K562 (cell line): ENCODE results near the gene DBET. TPM values are rescaled to one million over a fixed set of nuclear protein-coding genes. Genes with fewer than 3 reads are reported as not detected.
"Not testable (repeated sequence)": the region's sequence is repeated elsewhere in the genome, so short reads cannot be mapped to it uniquely, and the experiment has no call there.

ENCODE experiments used
- ATAC-seq: fragments of 200-7000 bp; cut with Tn5 transposase; 3 replicates; pipeline ENCODE4 v1.9.1; 2020; ENCODE audit warnings: moderate library complexity
- BruUV-seq: library from RNA; stranded (reverse); fragments of 400-500 nt; replicated peaks from 2 replicates; lab custom pipeline; 2021; lab: Mats Ljungman, UMichigan
- CTCF ChIA-PET: fragments of 300-600 bp; formaldehyde crosslinking; extraction: SDS; loops from one replicate; lab custom pipeline; 2021; ENCODE audit warnings: low intra/inter-chr PET ratio; lab: Yijun Ruan, JAX
- POLR2A ChIA-PET: fragments of 300-600, 350-650 bp; sonication (Branson Sonifier 250); formaldehyde crosslinking; extraction: SDS; loops from one replicate; lab custom pipeline; 2021; ENCODE audit warnings: antibody characterized with exemption, inconsistent platforms; lab: Yijun Ruan, JAX
- DNase-seq, 4 experiments: peaks; one replicate each; pipeline versions ENCODE4 v3.0.0 to v3.0.0-alpha.2; 2011 to 2018; ENCODE audit warnings: low spot score in 3 of 4, mixed read lengths in 3 of 4; ENCODE audit errors: extremely low read depth in 1 of 4
- FAIRE-seq: peaks from 2 replicates; lab custom pipeline; 2011; peaks lifted over from hg19 to GRCh38; lab: Jason Lieb, UNC
- H2AFZ ChIP-seq: 2 replicates; pipeline ENCODE4 v1.6.0; 2011; ENCODE audit warnings: low read depth, low read length, control low read depth, inconsistent platforms
- H3K27ac ChIP-seq: fragments of 200-600 bp; 3 replicates; pipeline ENCODE4 v1.8.0; 2011; ENCODE audit warnings: low read depth, mild to moderate bottlenecking, control low read depth, inconsistent platforms, low read length, moderate library complexity, mixed read lengths; ENCODE audit errors: extremely low read depth
- H3K27me3 ChIP-seq, 2 experiments: fragments of 300-600 bp in 1 of 2; 2 replicates in 1 of 2; 3 replicates in 1 of 2; pipeline versions ENCODE4 v1.6.0 to v1.8.0; 2011; ENCODE audit warnings: inconsistent platforms in 2 of 2, low read length in 2 of 2, mild to moderate bottlenecking in 1 of 2, mixed read lengths in 1 of 2, moderate library complexity in 1 of 2; ENCODE audit not compliant: control insufficient read depth in 2 of 2, insufficient read depth in 2 of 2
- H3K36me3 ChIP-seq: fragments of 300-600 bp; 3 replicates; pipeline ENCODE4 v1.8.0; 2011; ENCODE audit warnings: mild to moderate bottlenecking, low read length, inconsistent platforms; ENCODE audit not compliant: control insufficient read depth, insufficient read depth
- H3K4me1 ChIP-seq, 2 experiments: fragments of 200-600 bp in 1 of 2; replicated peaks in 1 of 2; 2 replicates in 1 of 2; 3 replicates in 1 of 2; pipeline versions ENCODE4 v1.5.1 to v1.8.0; 2011; ENCODE audit warnings: inconsistent platforms in 2 of 2, low read length in 2 of 2, mild to moderate bottlenecking in 1 of 2, mixed read lengths in 1 of 2, moderate library complexity in 1 of 2; ENCODE audit not compliant: control insufficient read depth in 2 of 2, insufficient read depth in 2 of 2
- H3K4me2 ChIP-seq: 2 replicates; pipeline ENCODE4 v1.6.1; 2011; ENCODE audit warnings: low read length, control low read depth, inconsistent platforms, mixed read lengths; ENCODE audit not compliant: insufficient read depth
- H3K4me3 ChIP-seq: fragments of 200-600 bp; sonication (generic), shearing (Covaris generic); 2 replicates; pipeline ENCODE4 v1.5.1; 2016; ENCODE audit warnings: control low read depth, inconsistent platforms
- H3K79me2 ChIP-seq: fragments of 200-600 bp; 3 replicates; pipeline ENCODE4 v1.8.0; 2011; ENCODE audit warnings: low read length, inconsistent platforms; ENCODE audit not compliant: control insufficient read depth, insufficient read depth
- H3K9ac ChIP-seq, 2 experiments: 2 replicates each; pipeline versions ENCODE4 v1.6.0 to v1.6.1; 2011; ENCODE audit warnings: low read depth in 2 of 2, low read length in 2 of 2, control low read depth in 1 of 2, inconsistent platforms in 1 of 2, mild to moderate bottlenecking in 1 of 2, mixed read lengths in 1 of 2; ENCODE audit not compliant: insufficient read depth in 1 of 2
- H3K9me1 ChIP-seq: one replicate; pipeline ENCODE4 v1.6.0; 2011; ENCODE audit warnings: inconsistent platforms, mild to moderate bottlenecking, low read length, moderate library complexity; ENCODE audit not compliant: control insufficient read depth, insufficient read depth
- H3K9me3 ChIP-seq: replicated peaks from 2 replicates; pipeline ENCODE4 v1.5.1; 2011; ENCODE audit warnings: low read depth, low read length, inconsistent platforms; ENCODE audit not compliant: control insufficient read depth, insufficient read depth
- H4K20me1 ChIP-seq: replicated peaks from 2 replicates; pipeline ENCODE4 v1.6.1; 2011; ENCODE audit warnings: low read length, inconsistent platforms, mixed read lengths; ENCODE audit not compliant: control insufficient read depth, insufficient read depth
- LEF1 ChIP-seq: fragments of 450-650 bp; IDR thresholded peaks from 2 replicates; pipeline ENCODE4 v1.6.1; 2016; ENCODE audit warnings: mild to moderate bottlenecking
- ZBTB33 ChIP-seq: sonication (generic); formaldehyde crosslinking; IDR thresholded peaks from 2 replicates; pipeline ENCODE4 v1.8.1; 2023; ENCODE audit warnings: mild to moderate bottlenecking, missing genetic modification reagents
- WGBS: fragments of 100-300 bp; shearing (Covaris generic); methylation state at CpG from one replicate; pipeline ENCODE4 v1.1.6; 2016; ENCODE audit warnings: low coverage, mixed read lengths; ENCODE audit not compliant: insufficient coverage; ENCODE audit errors: missing lambda C conversion rate; 5-methylcytosine and 5-hydroxymethylcytosine counted together
- in situ Hi-C: fragments of 300-500 bp; cut with MboI; formaldehyde crosslinking; loops from 4 replicates; pipeline ENCODE4 v1.15.0; 2018; ENCODE audit warnings: inconsistent platforms, mixed read lengths
- intact Hi-C: fragments of 100-400 bp; cut with micrococcal nuclease; formaldehyde crosslinking; loops from 2 replicates; pipeline ENCODE4 v1.14.2; 2022
- polyA plus RNA-seq, 8 experiments: library from polyadenylated mRNA; depleted of rRNA in 4 of 8; stranded (reverse) in 5 of 8; unstranded in 3 of 8; fragments of >200 nt; fragmentation: Nextera tagmentation in 2 of 8; fragmentation: Illumina TruSeq in 1 of 8; extraction: Ambion mirVana in 2 of 8; extraction: Trizol in 1 of 8; gene quantifications; 2 replicates each; pipeline versions ENCODE4 v1.2.1 to v1.2.3, GENCODE V29; 2011 to 2014; ENCODE audit warnings: inconsistent platforms in 1 of 8, missing spikeins in 1 of 8
- total RNA-seq, 7 experiments: library from RNA; depleted of rRNA in 6 of 7; stranded (reverse); fragments of >200 nt in 6 of 7; fragmentation: Illumina TruSeq in 2 of 7; extraction: Trizol in 2 of 7; gene quantifications; 2 replicates each; pipeline versions ENCODE4 v1.2.1 to v1.2.3, GENCODE V29; 2011 to 2021; ENCODE audit warnings: low replicate concordance in 1 of 7

The DBET gene
- total and polyA plus RNA-seq, 9 of the 15 experiments (the other 6 are each of a cell fraction or from before 2014, with no cell fraction given), result not detected

GRCh38 chr4:190019023-190019858 lies 45.1 kb upstream of the DBET start:
- H4K20me1 ChIP-seq, result no peaks in the 10 kb centered on the region
- TF ChIP-seq ZBTB33 (peak; percentile 33; the same call in 1 of the 2 replicates), LEF1 (no peak)
- TF ChIP-seq, all 486 proteins: peak for 1
- Histone ChIP-seq H3K9me3 (no peaks in the 10 kb centered on the region), H3K9me1 (no peaks in the 10 kb centered on the region), H3K9ac (no peak overlapping the region), H3K27me3 (peaks cover 0 to 22% of the 10 kb centered on the region in 2 experiments; a peak in 3 of 5 replicates), H2AFZ (no peak overlapping the region), H3K4me3 (no peak overlapping the region), H3K27ac (no peak overlapping the region), H3K4me1 (peaks cover 0 to 26% of the 10 kb centered on the region in 2 experiments; a peak in 2 of 5 replicates), H3K4me2 (no peak overlapping the region), H3K79me2 (no peaks in the 10 kb centered on the region), H3K36me3 (no peaks in the 10 kb centered on the region)
- ATAC-seq, result no peak
- CTCF ChIA-PET, result no interaction called here
- DNase-seq, result no peak
- no TSS peak for BruUV-seq
- POLR2A ChIA-PET, result no interaction called here
- peak; percentile 85 for FAIRE-seq
- in situ Hi-C loops (no loop called here), intact Hi-C loops (no loop called here)
- WGBS, result 35% methylated on average over 26 of the region's 57 CpGs

GRCh38 chr4:190019859-190020463 lies 44.3 kb upstream of the DBET start:
- Histone ChIP-seq H3K27me3 (peaks cover 0 to 22% of the 10 kb centered on the region in 2 experiments; a peak in 3 of 5 replicates), H3K4me1 (peaks cover 0 to 21% of the 10 kb centered on the region in 2 experiments; a peak in 2 of 5 replicates)
- FAIRE-seq, in situ Hi-C loops, ATAC-seq, H3K27ac ChIP-seq, H4K20me1 ChIP-seq, H3K9me1 ChIP-seq, BruUV-seq, H3K9me3 ChIP-seq, H3K4me3 ChIP-seq, H3K4me2 ChIP-seq, POLR2A ChIA-PET, intact Hi-C loops, H3K9ac ChIP-seq, H2AFZ ChIP-seq, DNase-seq, CTCF ChIA-PET, H3K79me2 ChIP-seq, H3K36me3 ChIP-seq: not testable (repeated sequence)
- WGBS, result 9% methylated on average over 26 of the region's 29 CpGs
